ENCODE data around the gene CACNA1F. TPM values are rescaled to one million over a fixed set of nuclear protein-coding genes. Genes with fewer than 3 reads are reported as not detected.

The CACNA1F gene
- total RNA-seq, 1 experiment from 2014 or later, result 0.05 TPM

DNA sequence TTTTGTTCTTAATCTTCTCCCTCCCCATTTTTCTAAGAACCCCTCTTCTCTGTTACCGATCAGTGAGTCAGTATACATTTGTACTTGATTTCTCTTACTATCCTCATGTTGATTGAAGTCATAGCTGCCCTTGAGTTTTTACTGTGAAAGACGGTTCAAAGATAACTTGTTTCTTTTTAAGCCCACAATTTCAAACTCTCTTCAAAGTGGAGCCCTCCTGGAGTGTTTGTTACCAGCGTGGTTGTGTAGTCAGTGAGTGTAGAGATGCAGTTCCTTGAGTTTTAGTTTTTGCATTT lies 44.3 kb upstream of the CACNA1F start:
- H3K9me3 ChIP-seq, result no peaks in the 10 kb centered on the region
- no peaks in the 10 kb centered on the region for H3K4me1 ChIP-seq
- Mint-ChIP-seq H3K9me3 (ENCODE audit: unreplicated experiment) (no peaks in the 10 kb centered on the region), H3K36me3 (ENCODE audit: insufficient read depth, unreplicated experiment) (peaks cover 12% of the 10 kb centered on the region), H3K4me1 (ENCODE audit: low read depth, unreplicated experiment) (no peaks in the 10 kb centered on the region), H3K27me3 (ENCODE audit: insufficient read depth, unreplicated experiment) (no peaks in the 10 kb centered on the region), H3K4me3 (ENCODE audit: unreplicated experiment) (no peak overlapping the region), H3K27ac (ENCODE audit: unreplicated experiment) (no peak overlapping the region)
- intact Hi-C loops (cut with micrococcal nuclease; ENCODE audit: unreplicated experiment), result no loop called here
- no peak overlapping the region for H3K4me3 ChIP-seq (ENCODE audit: low read depth, low read length)
- TF ChIP-seq, protein P1, sequence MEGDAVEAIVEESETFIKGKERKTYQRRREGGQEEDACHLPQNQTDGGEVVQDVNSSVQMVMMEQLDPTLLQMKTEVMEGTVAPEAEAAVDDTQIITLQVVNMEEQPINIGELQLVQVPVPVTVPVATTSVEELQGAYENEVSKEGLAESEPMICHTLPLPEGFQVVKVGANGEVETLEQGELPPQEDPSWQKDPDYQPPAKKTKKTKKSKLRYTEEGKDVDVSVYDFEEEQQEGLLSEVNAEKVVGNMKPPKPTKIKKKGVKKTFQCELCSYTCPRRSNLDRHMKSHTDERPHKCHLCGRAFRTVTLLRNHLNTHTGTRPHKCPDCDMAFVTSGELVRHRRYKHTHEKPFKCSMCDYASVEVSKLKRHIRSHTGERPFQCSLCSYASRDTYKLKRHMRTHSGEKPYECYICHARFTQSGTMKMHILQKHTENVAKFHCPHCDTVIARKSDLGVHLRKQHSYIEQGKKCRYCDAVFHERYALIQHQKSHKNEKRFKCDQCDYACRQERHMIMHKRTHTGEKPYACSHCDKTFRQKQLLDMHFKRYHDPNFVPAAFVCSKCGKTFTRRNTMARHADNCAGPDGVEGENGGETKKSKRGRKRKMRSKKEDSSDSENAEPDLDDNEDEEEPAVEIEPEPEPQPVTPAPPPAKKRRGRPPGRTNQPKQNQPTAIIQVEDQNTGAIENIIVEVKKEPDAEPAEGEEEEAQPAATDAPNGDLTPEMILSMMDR (IDR thresholded peaks at IDR 0.05; ENCODE audit: insufficient read depth in 1 of 2, low read depth in 1 of 2, low read length in 1 of 2, severe bottlenecking in 1 of 2, unreplicated experiment in 1 of 2), result no peak
- POLR2A ChIA-PET, result no interaction called here
- CTCF ChIA-PET, result no interaction called here
- DNase-seq, result no peak
- no TSS peak for BruUV-seq (replicated peaks)
- no peaks in the 10 kb centered on the region for H3K27me3 ChIP-seq (replicated peaks; ENCODE audit: control insufficient read depth, insufficient read depth, low read length)
- H3K36me3 ChIP-seq (ENCODE audit: control insufficient read depth, insufficient read depth, low read length), result no peaks in the 10 kb centered on the region

DNA sequence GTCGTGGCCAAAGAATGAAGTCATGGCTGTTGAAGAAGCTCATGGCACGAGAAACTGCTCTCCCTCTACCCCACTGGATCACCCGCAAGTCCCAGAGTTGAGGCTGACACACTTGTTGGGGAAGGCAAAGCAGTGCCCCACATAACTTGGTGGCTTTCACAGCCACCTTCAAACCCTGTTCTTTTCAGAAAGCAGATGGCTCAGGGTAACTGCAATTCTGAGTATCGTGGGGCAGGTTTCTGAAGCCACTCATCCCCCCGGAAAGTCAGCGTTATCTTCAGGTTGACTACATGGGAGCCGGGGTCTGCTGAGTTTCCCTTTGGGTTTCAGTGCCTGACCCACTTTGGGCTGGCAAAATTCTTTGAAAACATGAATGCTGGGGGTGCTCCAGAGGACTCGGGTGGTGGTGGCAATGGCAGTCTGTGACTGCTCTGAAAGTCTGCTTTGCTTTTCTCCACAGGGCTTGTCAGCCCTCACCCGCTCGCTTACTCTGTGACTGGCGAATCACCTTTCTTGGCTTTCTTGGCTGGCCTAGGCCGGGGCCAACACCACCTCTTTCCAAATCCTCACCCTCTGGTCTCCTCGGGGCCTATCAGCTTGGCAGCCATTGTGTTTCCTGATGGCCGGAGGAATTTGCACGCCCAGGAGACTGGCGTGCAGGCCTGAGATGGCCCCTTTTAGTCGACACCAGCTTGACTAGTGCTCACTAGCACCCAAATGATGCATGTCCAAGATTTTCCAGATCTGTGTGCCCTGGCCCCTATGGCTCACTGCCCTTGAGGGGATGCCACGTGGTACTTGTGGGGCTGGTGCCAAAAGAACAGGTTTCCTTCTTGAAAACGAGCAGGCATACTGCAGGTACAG lies 43.8 kb upstream of the CACNA1F start:
- Histone ChIP-seq H3K4me3 (ENCODE audit: low read depth, low read length) (no peak overlapping the region), H3K9me3 (no peaks in the 10 kb centered on the region), H3K4me1 (no peaks in the 10 kb centered on the region), H3K27me3 (replicated peaks; ENCODE audit: control insufficient read depth, insufficient read depth, low read length) (no peaks in the 10 kb centered on the region), H3K36me3 (ENCODE audit: control insufficient read depth, insufficient read depth, low read length) (no peaks in the 10 kb centered on the region)
- TF ChIP-seq, protein P1 (IDR thresholded peaks at IDR 0.05; ENCODE audit: insufficient read depth in 1 of 2, low read depth in 1 of 2, low read length in 1 of 2, severe bottlenecking in 1 of 2, unreplicated experiment in 1 of 2), result no peak
- no TSS peak for BruUV-seq (replicated peaks)
- ChIA-PET CTCF (no interaction called here), POLR2A (no interaction called here)
- no peaks in the 10 kb centered on the region for H3K4me1 Mint-ChIP-seq (ENCODE audit: low read depth, unreplicated experiment)
- no peak overlapping the region for H3K4me3 Mint-ChIP-seq (ENCODE audit: unreplicated experiment)
- no peaks in the 10 kb centered on the region for H3K27me3 Mint-ChIP-seq (ENCODE audit: insufficient read depth, unreplicated experiment)
- H3K9me3 Mint-ChIP-seq (ENCODE audit: unreplicated experiment), result no peaks in the 10 kb centered on the region
- intact Hi-C loops (cut with micrococcal nuclease; ENCODE audit: unreplicated experiment), result no loop called here
- no peak for DNase-seq
- H3K36me3 Mint-ChIP-seq (ENCODE audit: insufficient read depth, unreplicated experiment), result peaks cover 6% of the 10 kb centered on the region
- no peak overlapping the region for H3K27ac Mint-ChIP-seq (ENCODE audit: unreplicated experiment)

DNA sequence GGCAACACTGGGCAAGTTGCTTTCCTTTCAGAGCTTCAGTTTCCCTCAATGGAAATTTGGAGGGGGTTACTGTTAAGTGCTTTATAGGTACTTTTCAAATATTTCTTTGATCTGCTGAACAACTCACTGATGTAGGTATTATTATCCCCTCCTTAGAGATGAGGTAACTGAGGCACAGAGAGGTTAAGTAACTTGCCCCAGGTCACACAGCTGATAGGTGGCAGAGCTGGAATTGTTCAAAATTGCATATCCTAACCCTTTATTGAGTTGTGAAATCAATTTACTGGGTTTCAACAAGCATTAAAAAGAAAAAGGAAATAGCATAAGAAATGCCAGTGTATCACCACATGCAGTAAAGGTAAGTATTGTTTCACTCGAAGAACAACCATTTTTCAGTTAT lies 43.1 kb upstream of the CACNA1F start:
- BruUV-seq (replicated peaks), result no TSS peak
- ChIA-PET POLR2A (no interaction called here), CTCF (interaction anchor here (0.6 kb wide), 1 partner anchor 11 kb away, joined by 3 read pairs; no protein-coding TSS in a partner anchor)
- Mint-ChIP-seq H3K27me3 (ENCODE audit: insufficient read depth, unreplicated experiment) (no peaks in the 10 kb centered on the region), H3K9me3 (ENCODE audit: unreplicated experiment) (no peaks in the 10 kb centered on the region), H3K4me1 (ENCODE audit: low read depth, unreplicated experiment) (peaks cover 3% of the 10 kb centered on the region), H3K36me3 (ENCODE audit: insufficient read depth, unreplicated experiment) (peaks cover 11% of the 10 kb centered on the region), H3K27ac (ENCODE audit: unreplicated experiment) (no peak overlapping the region), H3K4me3 (ENCODE audit: unreplicated experiment) (no peak overlapping the region)
- H3K4me1 ChIP-seq, result peaks cover 5% of the 10 kb centered on the region; the same call in 1 of the 2 replicates
- DNase-seq, result no peak
- no peaks in the 10 kb centered on the region for H3K27me3 ChIP-seq (replicated peaks; ENCODE audit: control insufficient read depth, insufficient read depth, low read length)
- TF ChIP-seq, protein P1 (IDR thresholded peaks at IDR 0.05; ENCODE audit: insufficient read depth in 1 of 2, low read depth in 1 of 2, low read length in 1 of 2, severe bottlenecking in 1 of 2, unreplicated experiment in 1 of 2), result no peak
- H3K9me3 ChIP-seq, result no peaks in the 10 kb centered on the region
- no peak overlapping the region for H3K4me3 ChIP-seq (ENCODE audit: low read depth, low read length)
- no peaks in the 10 kb centered on the region for H3K36me3 ChIP-seq (ENCODE audit: control insufficient read depth, insufficient read depth, low read length)
- intact Hi-C loops (cut with micrococcal nuclease; ENCODE audit: unreplicated experiment), result no loop called here
